ENCODE measurements around the gene UMAD1. TPM values are rescaled to one million over a fixed set of nuclear protein-coding genes. Genes with fewer than 3 reads are reported as not detected.

Gene UMAD1
- total and polyA plus RNA-seq, 12 donors = 3.5 to 24.7 (median 17.0) TPM

DNA sequence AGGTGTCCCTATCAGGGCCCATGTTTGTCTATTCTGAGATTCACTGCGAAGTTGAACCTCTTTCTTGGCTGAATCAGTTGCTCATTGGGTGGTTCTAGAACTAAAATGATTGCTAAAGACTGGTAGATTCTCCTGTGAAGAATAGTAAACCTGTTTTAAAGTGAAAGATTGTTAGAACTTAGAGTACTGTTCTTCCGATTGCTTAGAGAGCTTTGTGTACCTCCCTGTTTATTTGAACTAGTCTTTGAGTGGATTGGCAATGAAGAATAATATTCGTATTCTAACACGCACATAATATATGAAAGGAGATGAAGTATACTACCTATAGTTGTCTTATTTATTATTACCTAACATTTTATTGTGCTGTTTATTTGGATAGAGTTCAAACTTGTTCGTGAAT lies 202.7 kb downstream of the UMAD1 start:
- no peaks in the 10 kb centered on the region for H3K9me3 ChIP-seq
- intact Hi-C loops (cut with DNase I) = no loop called here
- H3K27ac ChIP-seq = no peak overlapping the region
- no peak for DNase-seq
- H3K36me3 ChIP-seq = no peaks in the 10 kb centered on the region
- H3K4me3 ChIP-seq = no peak overlapping the region
- WGBS, 2 donors = 87 to 92% methylated on average over 5 of the region's 5 CpGs
- no peaks in the 10 kb centered on the region for H3K27me3 ChIP-seq
- TF ChIP-seq, protein P1, sequence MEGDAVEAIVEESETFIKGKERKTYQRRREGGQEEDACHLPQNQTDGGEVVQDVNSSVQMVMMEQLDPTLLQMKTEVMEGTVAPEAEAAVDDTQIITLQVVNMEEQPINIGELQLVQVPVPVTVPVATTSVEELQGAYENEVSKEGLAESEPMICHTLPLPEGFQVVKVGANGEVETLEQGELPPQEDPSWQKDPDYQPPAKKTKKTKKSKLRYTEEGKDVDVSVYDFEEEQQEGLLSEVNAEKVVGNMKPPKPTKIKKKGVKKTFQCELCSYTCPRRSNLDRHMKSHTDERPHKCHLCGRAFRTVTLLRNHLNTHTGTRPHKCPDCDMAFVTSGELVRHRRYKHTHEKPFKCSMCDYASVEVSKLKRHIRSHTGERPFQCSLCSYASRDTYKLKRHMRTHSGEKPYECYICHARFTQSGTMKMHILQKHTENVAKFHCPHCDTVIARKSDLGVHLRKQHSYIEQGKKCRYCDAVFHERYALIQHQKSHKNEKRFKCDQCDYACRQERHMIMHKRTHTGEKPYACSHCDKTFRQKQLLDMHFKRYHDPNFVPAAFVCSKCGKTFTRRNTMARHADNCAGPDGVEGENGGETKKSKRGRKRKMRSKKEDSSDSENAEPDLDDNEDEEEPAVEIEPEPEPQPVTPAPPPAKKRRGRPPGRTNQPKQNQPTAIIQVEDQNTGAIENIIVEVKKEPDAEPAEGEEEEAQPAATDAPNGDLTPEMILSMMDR (IDR thresholded peaks at IDR 0.05) = no peak
- ATAC-seq = no peak
- H3K4me1 ChIP-seq = peaks cover 0 to 7% (median 0%) of the 10 kb centered on the region in 9 donors

DNA sequence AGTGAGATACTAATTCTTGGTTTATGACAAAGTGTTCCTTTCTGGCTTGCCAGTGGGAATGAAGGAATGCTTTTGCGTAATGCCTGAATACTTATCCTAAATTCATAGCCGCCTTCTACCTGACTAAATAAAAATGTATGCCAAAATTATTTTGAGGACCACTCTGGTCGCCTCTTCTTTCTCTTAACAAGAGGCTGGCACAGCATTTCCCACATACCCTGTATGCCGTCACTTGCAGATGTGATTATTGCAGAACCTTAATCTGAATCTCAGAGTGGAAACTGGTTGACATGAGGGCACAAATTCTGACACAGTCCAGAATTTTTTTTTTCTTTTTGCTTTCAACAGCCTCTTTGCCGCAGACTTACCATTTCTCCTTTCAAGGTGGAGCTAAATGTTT lies 203.4 kb downstream of the UMAD1 start:
- TF ChIP-seq, protein P1 (IDR thresholded peaks at IDR 0.05) = no peak
- ATAC-seq (no peak), DNase-seq (no peak)
- no peaks in the 10 kb centered on the region for H3K27me3 ChIP-seq
- H3K4me1 ChIP-seq = peaks cover 0 to 7% (median 0%) of the 10 kb centered on the region in 9 donors
- H3K36me3 ChIP-seq = no peaks in the 10 kb centered on the region
- H3K4me3 ChIP-seq = no peak overlapping the region
- 51 to 57% methylated on average over 5 of the region's 5 CpGs for WGBS, 2 donors
- H3K27ac ChIP-seq = no peak overlapping the region
- intact Hi-C loops (cut with DNase I) = no loop called here
- no peaks in the 10 kb centered on the region for H3K9me3 ChIP-seq

DNA sequence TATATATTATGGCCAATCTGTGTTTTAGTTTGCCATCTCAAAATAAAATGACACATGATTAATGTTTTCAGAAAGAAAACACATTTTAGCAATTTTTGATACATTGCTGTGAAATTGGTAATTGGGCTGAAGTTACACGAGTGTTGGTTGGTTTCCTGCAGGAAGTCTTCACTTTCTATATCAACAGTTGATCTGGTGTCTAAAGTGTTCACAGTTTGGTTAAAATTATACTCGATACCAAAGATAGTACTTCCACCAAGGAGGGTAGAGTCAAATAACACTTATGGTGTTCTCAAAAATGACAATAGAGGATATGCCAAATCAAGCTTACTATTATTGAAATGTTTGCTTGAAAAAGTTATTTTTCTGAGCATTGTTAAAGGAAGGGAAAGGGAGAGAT lies 207.7 kb downstream of the UMAD1 start:
- intact Hi-C loops (cut with DNase I) = no loop called here
- no peaks in the 10 kb centered on the region for H3K27me3 ChIP-seq
- TF ChIP-seq, protein P1 (IDR thresholded peaks at IDR 0.05) = no peak
- 67 to 82% methylated on average over 2 of the region's 2 CpGs for WGBS, 2 donors
- no peaks in the 10 kb centered on the region for H3K36me3 ChIP-seq
- no peak overlapping the region for H3K27ac ChIP-seq
- no peak for ATAC-seq
- H3K4me1 ChIP-seq = peaks cover 0 to 7% (median 0%) of the 10 kb centered on the region in 9 donors
- DNase-seq = no peak
- H3K4me3 ChIP-seq = no peak overlapping the region
- no peaks in the 10 kb centered on the region for H3K9me3 ChIP-seq

DNA sequence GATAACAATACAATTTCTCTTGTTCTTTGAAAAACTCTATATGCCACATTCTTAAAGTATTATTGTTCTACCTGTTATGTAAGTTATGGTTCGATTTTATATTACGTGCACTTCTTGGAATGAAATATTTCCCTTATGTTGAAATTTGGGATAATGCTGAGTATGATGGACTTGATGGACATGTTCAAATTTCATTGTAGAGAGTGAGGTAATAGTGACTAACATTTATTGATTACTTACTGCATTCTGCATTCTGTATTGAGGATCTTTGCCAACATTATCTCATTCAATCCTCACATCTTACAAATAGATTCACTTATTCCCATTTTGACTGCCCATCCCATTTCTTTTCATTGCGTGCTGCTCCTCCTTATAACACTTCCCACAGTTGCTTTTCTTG lies 208.3 kb downstream of the UMAD1 start:
- H3K36me3 ChIP-seq = no peaks in the 10 kb centered on the region
- 81 to 96% methylated on average over 3 of the region's 3 CpGs for WGBS, 2 donors
- intact Hi-C loops (cut with DNase I) = no loop called here
- no peak overlapping the region for H3K27ac ChIP-seq
- ATAC-seq (no peak), DNase-seq (no peak)
- no peaks in the 10 kb centered on the region for H3K9me3 ChIP-seq
- TF ChIP-seq, protein P1 (IDR thresholded peaks at IDR 0.05) = no peak
- H3K27me3 ChIP-seq = no peaks in the 10 kb centered on the region
- H3K4me1 ChIP-seq = peaks cover 0 to 4% (median 0%) of the 10 kb centered on the region in 9 donors
- no peak overlapping the region for H3K4me3 ChIP-seq
